H4 (cell line): ENCODE results near the gene FBXO47. TPM values are rescaled to one million over a fixed set of nuclear protein-coding genes. Genes with fewer than 3 reads are reported as not detected.

Source experiments
- DNase-seq: peaks from one replicate; pipeline ENCODE4 v3.0.0-alpha.2; 2015; ENCODE audit warnings: low spot score
- total RNA-seq: library from RNA; depleted of rRNA; stranded (reverse); fragments of >200 nt; shearing (Covaris generic); gene quantifications from 2 replicates; pipeline ENCODE4 v1.2.3, GENCODE V29; 2014; rRNA removed

The FBXO47 gene
- not detected in 2 replicates for total RNA-seq

- DNase-seq = no peak
Observed at GRCh38 chr17:38967290-38967738, at the start of gene FBXO47. TSS of gene FBXO47 (minus strand) at chr17:38967403. CDS start at chr17:38963025, 4,378 bp downstream.

- DNase-seq = peak; percentile 74
Observed at GRCh38 chr17:39016193-39017153, 49.3 kb upstream of the FBXO47 start.

GRCh38 chr17:39015546-39015935 lies 48.3 kb upstream of the FBXO47 start:
- no peak for DNase-seq

GRCh38 chr17:39014795-39015545 lies 47.8 kb upstream of the FBXO47 start:
- DNase-seq = no peak

GRCh38 chr17:39014044-39014794 lies 47.0 kb upstream of the FBXO47 start:
- DNase-seq = peak; percentile 43

- DNase-seq = no peak
Observed at GRCh38 chr17:39012725-39013124, 45.5 kb upstream of the FBXO47 start.

- no peak for DNase-seq
Observed at GRCh38 chr17:39011907-39012468, 44.8 kb upstream of the FBXO47 start.

- no peak for DNase-seq
Observed at GRCh38 chr17:39009581-39010001, 42.4 kb upstream of the FBXO47 start.

GRCh38 chr17:39008633-39009032 lies 41.4 kb upstream of the FBXO47 start:
- DNase-seq = no peak

- no peak for DNase-seq
Observed at GRCh38 chr17:39002991-39003715, 36.0 kb upstream of the FBXO47 start.

- DNase-seq = peak; percentile 86
Observed at GRCh38 chr17:39001703-39002637, 34.8 kb upstream of the FBXO47 start.

GRCh38 chr17:39000021-39000601 lies 32.9 kb upstream of the FBXO47 start:
- DNase-seq = no peak

GRCh38 chr17:38996660-38997337 lies 29.6 kb upstream of the FBXO47 start:
- DNase-seq = no peak

GRCh38 chr17:38994026-38994425 lies 26.8 kb upstream of the FBXO47 start:
- DNase-seq = no peak

- DNase-seq = no peak
Observed at GRCh38 chr17:38984666-38985065, 17.5 kb upstream of the FBXO47 start.

- DNase-seq = peak; percentile 59
Observed at GRCh38 chr17:38982858-38983746, 15.9 kb upstream of the FBXO47 start.

- DNase-seq = no peak
Observed at GRCh38 chr17:38981636-38982035, 14.4 kb upstream of the FBXO47 start.
